ENCODE data around the gene EN1.

DNA sequence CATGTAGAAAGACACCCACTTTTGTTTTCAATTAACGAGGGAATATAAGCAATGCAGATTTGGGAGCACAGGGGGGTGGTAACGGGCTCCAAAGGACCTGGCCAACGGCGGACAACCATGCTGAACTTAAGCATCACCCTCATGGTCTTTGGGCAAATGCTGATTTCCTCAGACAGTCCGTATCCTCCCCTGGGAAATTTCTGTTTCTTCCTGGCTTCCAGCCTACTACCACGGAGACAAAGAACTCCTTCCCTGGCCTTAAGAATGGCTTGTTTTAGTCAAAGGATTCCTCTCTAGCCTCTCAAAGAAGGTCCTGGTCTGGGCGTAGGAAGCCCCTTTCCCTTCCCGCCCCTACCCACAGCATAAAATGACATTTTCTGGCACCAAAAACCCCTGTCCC is 34.3 kb downstream of the EN1 start:
- TF ChIP-seq, protein P1, sequence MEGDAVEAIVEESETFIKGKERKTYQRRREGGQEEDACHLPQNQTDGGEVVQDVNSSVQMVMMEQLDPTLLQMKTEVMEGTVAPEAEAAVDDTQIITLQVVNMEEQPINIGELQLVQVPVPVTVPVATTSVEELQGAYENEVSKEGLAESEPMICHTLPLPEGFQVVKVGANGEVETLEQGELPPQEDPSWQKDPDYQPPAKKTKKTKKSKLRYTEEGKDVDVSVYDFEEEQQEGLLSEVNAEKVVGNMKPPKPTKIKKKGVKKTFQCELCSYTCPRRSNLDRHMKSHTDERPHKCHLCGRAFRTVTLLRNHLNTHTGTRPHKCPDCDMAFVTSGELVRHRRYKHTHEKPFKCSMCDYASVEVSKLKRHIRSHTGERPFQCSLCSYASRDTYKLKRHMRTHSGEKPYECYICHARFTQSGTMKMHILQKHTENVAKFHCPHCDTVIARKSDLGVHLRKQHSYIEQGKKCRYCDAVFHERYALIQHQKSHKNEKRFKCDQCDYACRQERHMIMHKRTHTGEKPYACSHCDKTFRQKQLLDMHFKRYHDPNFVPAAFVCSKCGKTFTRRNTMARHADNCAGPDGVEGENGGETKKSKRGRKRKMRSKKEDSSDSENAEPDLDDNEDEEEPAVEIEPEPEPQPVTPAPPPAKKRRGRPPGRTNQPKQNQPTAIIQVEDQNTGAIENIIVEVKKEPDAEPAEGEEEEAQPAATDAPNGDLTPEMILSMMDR (conservative IDR thresholded peaks at IDR 0.05; ENCODE audit: low read depth, low read length): no peak
- TF ChIP-seq, protein P2, sequence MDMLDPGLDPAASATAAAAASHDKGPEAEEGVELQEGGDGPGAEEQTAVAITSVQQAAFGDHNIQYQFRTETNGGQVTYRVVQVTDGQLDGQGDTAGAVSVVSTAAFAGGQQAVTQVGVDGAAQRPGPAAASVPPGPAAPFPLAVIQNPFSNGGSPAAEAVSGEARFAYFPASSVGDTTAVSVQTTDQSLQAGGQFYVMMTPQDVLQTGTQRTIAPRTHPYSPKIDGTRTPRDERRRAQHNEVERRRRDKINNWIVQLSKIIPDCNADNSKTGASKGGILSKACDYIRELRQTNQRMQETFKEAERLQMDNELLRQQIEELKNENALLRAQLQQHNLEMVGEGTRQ (IDR thresholded peaks at IDR 0.05; ENCODE audit: low read depth, low read length): no peak
- TF ChIP-seq BHLHE40 (IDR thresholded peaks at IDR 0.05; ENCODE audit: low read depth, low read length): no peak

All from IMR-90 (cell line).